ENCODE data around the gene KCNAB1.
"Not testable (repeated sequence)": the region's sequence is repeated elsewhere in the genome, so short reads cannot be mapped to it uniquely, and the experiment has no call there.

KCNAB1 gene

GRCh38 chr3:156558389-156558788 lies 438.0 kb downstream of the KCNAB1 start:
- Histone ChIP-seq H3K36me3 (replicated peaks; ENCODE audit: insufficient read depth, low read length) (no peaks in the 10 kb centered on the region), H3K27ac (ENCODE audit: low read length) (no peak overlapping the region), H3K9me2 (replicated peaks; ENCODE audit: insufficient read depth, low read length) (no peaks in the 10 kb centered on the region), H3K79me2 (ENCODE audit: low read length) (peaks cover 16% of the 10 kb centered on the region), H3F3A (ENCODE audit: insufficient read depth, low read length) (0 out of 2 replicates have a peak, but pooled peaks cover 4% of the 10 kb centered on the region), H3K4me1 (ENCODE audit: low read length) (peaks cover 17% of the 10 kb centered on the region; the same call in 1 of the 2 replicates), H2AFZ (ENCODE audit: low read length) (peak overlapping the region; percentile 29), H3K9me3 (replicated peaks; ENCODE audit: insufficient read depth, low read length) (no peaks in the 10 kb centered on the region), H3K27me3 (replicated peaks; ENCODE audit: insufficient read depth, low read length) (no peaks in the 10 kb centered on the region), H3K4me2 (ENCODE audit: low read depth, low read length) (no peak overlapping the region), H3K9ac (ENCODE audit: low read length) (no peak overlapping the region), H4K20me1 (ENCODE audit: insufficient read depth, low read length) (no peaks in the 10 kb centered on the region), H3K4me3 (ENCODE audit: low read length) (no peak overlapping the region)
- DNase-seq = no peak
- TF ChIP-seq CTCF (IDR thresholded peaks at IDR 0.05; ENCODE audit: low read length) = no peak
- no peak for TF ChIP-seq EZH2 (optimal IDR thresholded peaks at IDR 0.05; ENCODE audit: low read depth, low read length)
- no peak for TF ChIP-seq EZH2phosphoT487 (IDR thresholded peaks at IDR 0.05; ENCODE audit: low read length)

- Histone ChIP-seq H3K4me3 (ENCODE audit: low read length) (no peak overlapping the region), H2AFZ (ENCODE audit: low read length) (no peak overlapping the region)
- DNase-seq = no peak
These were observed 438.9 kb downstream of the KCNAB1 start for GRCh38 chr3:156559321-156559720.

GRCh38 chr3:156561533-156561932 lies 441.2 kb downstream of the KCNAB1 start:
- no peak for DNase-seq
- Histone ChIP-seq H3K9me2 (replicated peaks; ENCODE audit: insufficient read depth, low read length) (no peaks in the 10 kb centered on the region), H3K27me3 (replicated peaks; ENCODE audit: insufficient read depth, low read length) (no peaks in the 10 kb centered on the region), H3F3A (ENCODE audit: insufficient read depth, low read length) (no peaks in the 10 kb centered on the region), H3K79me2 (ENCODE audit: low read length) (no peaks in the 10 kb centered on the region), H3K9me3 (replicated peaks; ENCODE audit: insufficient read depth, low read length) (no peaks in the 10 kb centered on the region), H3K4me2 (ENCODE audit: low read depth, low read length) (no peak overlapping the region), H4K20me1 (ENCODE audit: insufficient read depth, low read length) (no peaks in the 10 kb centered on the region), H3K4me3 (ENCODE audit: low read length) (no peak overlapping the region), H3K9ac (ENCODE audit: low read length) (no peak overlapping the region), H2AFZ (ENCODE audit: low read length) (no peak overlapping the region), H3K36me3 (replicated peaks; ENCODE audit: insufficient read depth, low read length) (no peaks in the 10 kb centered on the region), H3K4me1 (ENCODE audit: low read length) (peaks cover 10% of the 10 kb centered on the region; the same call in 1 of the 2 replicates), H3K27ac (ENCODE audit: low read length) (no peak overlapping the region)
- TF ChIP-seq EZH2phosphoT487 (IDR thresholded peaks at IDR 0.05; ENCODE audit: low read length) = no peak
- TF ChIP-seq CTCF (IDR thresholded peaks at IDR 0.05; ENCODE audit: low read length) = no peak
- TF ChIP-seq EZH2 (optimal IDR thresholded peaks at IDR 0.05; ENCODE audit: low read depth, low read length) = no peak

More at GRCh38 chr3:156559321-156559720, 438.9 kb downstream of the KCNAB1 start:
- H3K9me2 ChIP-seq (replicated peaks; ENCODE audit: insufficient read depth, low read length) = no peaks in the 10 kb centered on the region
- H3K9ac ChIP-seq (ENCODE audit: low read length) = no peak overlapping the region
- TF ChIP-seq EZH2phosphoT487 (IDR thresholded peaks at IDR 0.05; ENCODE audit: low read length) (no peak), CTCF (IDR thresholded peaks at IDR 0.05; ENCODE audit: low read length) (no peak), EZH2 (optimal IDR thresholded peaks at IDR 0.05; ENCODE audit: low read depth, low read length) (no peak)
- 0 out of 2 replicates have a peak, but pooled peaks cover under 1% of the 10 kb centered on the region for H3F3A ChIP-seq (ENCODE audit: insufficient read depth, low read length)
- H3K9me3 ChIP-seq (replicated peaks; ENCODE audit: insufficient read depth, low read length) = no peaks in the 10 kb centered on the region
- no peaks in the 10 kb centered on the region for H3K36me3 ChIP-seq (replicated peaks; ENCODE audit: insufficient read depth, low read length)
- no peak overlapping the region for H3K4me2 ChIP-seq (ENCODE audit: low read depth, low read length)
- no peaks in the 10 kb centered on the region for H3K27me3 ChIP-seq (replicated peaks; ENCODE audit: insufficient read depth, low read length)
- H3K27ac ChIP-seq (ENCODE audit: low read length) = no peak overlapping the region
- no peaks in the 10 kb centered on the region for H4K20me1 ChIP-seq (ENCODE audit: insufficient read depth, low read length)
- H3K79me2 ChIP-seq (ENCODE audit: low read length) = peaks cover 6% of the 10 kb centered on the region
- peaks cover 17% of the 10 kb centered on the region; the same call in 1 of the 2 replicates for H3K4me1 ChIP-seq (ENCODE audit: low read length)

- not testable (repeated sequence) for H3K27me3 ChIP-seq (replicated peaks; ENCODE audit: insufficient read depth, low read length); H3K4me2 ChIP-seq (ENCODE audit: low read depth, low read length); DNase-seq; H3K4me1 ChIP-seq (ENCODE audit: low read length); H3K27ac ChIP-seq (ENCODE audit: low read length); H4K20me1 ChIP-seq (ENCODE audit: insufficient read depth, low read length); H3K9ac ChIP-seq (ENCODE audit: low read length); H3K4me3 ChIP-seq (ENCODE audit: low read length); H3K9me3 ChIP-seq (replicated peaks; ENCODE audit: insufficient read depth, low read length); H3K36me3 ChIP-seq (replicated peaks; ENCODE audit: insufficient read depth, low read length); H2AFZ ChIP-seq (ENCODE audit: low read length); H3K9me2 ChIP-seq (replicated peaks; ENCODE audit: insufficient read depth, low read length); H3K79me2 ChIP-seq (ENCODE audit: low read length); H3F3A ChIP-seq (ENCODE audit: insufficient read depth, low read length)
These were observed 442.1 kb downstream of the KCNAB1 start for GRCh38 chr3:156562486-156562885.
